Loucy (cell line): ENCODE measurements around the gene NCR2.

Experiments
- H2AFZ ChIP-seq: fragments of 200-600 bp; sonication (generic); 2 replicates; pipeline ENCODE4 v1.6.0; 2016; ENCODE audit warnings: antibody characterized with exemption, mild to moderate bottlenecking, low read length, moderate library complexity
- H3F3A ChIP-seq: fragments of 200-600 bp; 2 replicates; pipeline ENCODE4 v1.6.0; 2016; ENCODE audit warnings: antibody characterized with exemption, low read depth, mild to moderate bottlenecking
- H3K27me3 ChIP-seq: fragments of 200-600 bp; sonication (generic); 2 replicates; pipeline ENCODE4 v1.6.1; 2014; ENCODE audit warnings: low read length, mild to moderate bottlenecking; ENCODE audit not compliant: insufficient read depth, poor library complexity, severe bottlenecking
- H3K36me3 ChIP-seq: fragments of 200-600 bp; sonication (generic); 2 replicates; pipeline ENCODE4 v1.6.1; 2016; ENCODE audit warnings: low read length; ENCODE audit not compliant: insufficient read depth
- H3K4me1 ChIP-seq: fragments of 200-600 bp; sonication (generic); 2 replicates; pipeline ENCODE4 v1.5.1; 2014; ENCODE audit warnings: low read length, mild to moderate bottlenecking; ENCODE audit not compliant: insufficient read depth, poor library complexity, severe bottlenecking
- H3K4me2 ChIP-seq: fragments of 200-600 bp; sonication (generic); 2 replicates; pipeline ENCODE4 v1.6.0; 2014; ENCODE audit warnings: antibody characterized with exemption, low read length, low read depth, mild to moderate bottlenecking; ENCODE audit not compliant: poor library complexity, severe bottlenecking
- H3K4me3 ChIP-seq: fragments of 200-600 bp; sonication (generic); 2 replicates; pipeline ENCODE4 v1.5.1; 2014; ENCODE audit warnings: low read length, mild to moderate bottlenecking, mixed read lengths; ENCODE audit not compliant: poor library complexity, severe bottlenecking
- H3K79me2 ChIP-seq: fragments of 200-600 bp; sonication (generic); 2 replicates; pipeline ENCODE4 v1.6.1; 2014; ENCODE audit warnings: low read length; ENCODE audit not compliant: insufficient read depth
- H3K9ac ChIP-seq: fragments of 200-600 bp; sonication (generic); 2 replicates; pipeline ENCODE4 v1.6.0; 2014; ENCODE audit warnings: mild to moderate bottlenecking, low read depth, low read length, moderate library complexity; ENCODE audit not compliant: poor library complexity, severe bottlenecking
- H3K9me2 ChIP-seq: fragments of 200-600 bp; sonication (generic); replicated peaks from 2 replicates; pipeline ENCODE4 v1.6.1; 2016; ENCODE audit warnings: low read depth, low read length, mixed read lengths
- H3K9me3 ChIP-seq: fragments of 200-600 bp; sonication (generic); 2 replicates; pipeline ENCODE4 v1.6.1; 2014; ENCODE audit warnings: mild to moderate bottlenecking, antibody characterized with exemption, low read length, low read depth; ENCODE audit not compliant: insufficient read depth
- H4K20me1 ChIP-seq: fragments of 200-600 bp; sonication (generic); 2 replicates; pipeline ENCODE4 v1.6.0; 2014; ENCODE audit warnings: antibody characterized with exemption, low read length, mild to moderate bottlenecking; ENCODE audit not compliant: insufficient read depth, poor library complexity, severe bottlenecking
- CTCF ChIP-seq: fragments of 200-600 bp; sonication (generic); conservative IDR thresholded peaks from 2 replicates; pipeline ENCODE4 v1.5.1; 2014; ENCODE audit warnings: mild to moderate bottlenecking, antibody characterized with exemption, low read length
- EZH2phosphoT487 ChIP-seq: fragments of 200-600 bp; IDR thresholded peaks from 2 replicates; pipeline ENCODE4 v1.6.1; 2018; ENCODE audit warnings: antibody characterized with exemption, mild to moderate bottlenecking, moderate library complexity, borderline replicate concordance

The NCR2 gene

GRCh38 chr6:41306187-41306854, 29.1 kb upstream of the NCR2 start:
- Histone ChIP-seq H3K4me2 (no peak overlapping the region), H3K79me2 (no peaks in the 10 kb centered on the region), H3K4me1 (no peaks in the 10 kb centered on the region), H3K9me3 (no peaks in the 10 kb centered on the region), H3K36me3 (no peaks in the 10 kb centered on the region), H3K27me3 (peaks cover 4% of the 10 kb centered on the region), H2AFZ (no peak overlapping the region), H4K20me1 (no peaks in the 10 kb centered on the region), H3K9me2 (no peaks in the 10 kb centered on the region), H3F3A (no peaks in the 10 kb centered on the region), H3K4me3 (no peak overlapping the region), H3K9ac (no peak overlapping the region)
- TF ChIP-seq EZH2phosphoT487 (no peak), CTCF (peak; percentile 79)

- Histone ChIP-seq H3K4me1 (peaks cover 5% of the 10 kb centered on the region), H3K27me3 (peaks cover 21% of the 10 kb centered on the region), H2AFZ (no peak overlapping the region), H3K9me2 (no peaks in the 10 kb centered on the region), H3K9ac (no peak overlapping the region), H3F3A (no peaks in the 10 kb centered on the region), H3K9me3 (no peaks in the 10 kb centered on the region), H3K4me2 (no peak overlapping the region), H4K20me1 (no peaks in the 10 kb centered on the region), H3K36me3 (no peaks in the 10 kb centered on the region), H3K79me2 (no peaks in the 10 kb centered on the region), H3K4me3 (no peak overlapping the region)
- TF ChIP-seq CTCF, result no peak
- no peak for TF ChIP-seq EZH2phosphoT487
These were observed 20.2 kb upstream of the NCR2 start for GRCh38 chr6:41315203-41315602.

- H3F3A ChIP-seq, result no peaks in the 10 kb centered on the region
- TF ChIP-seq EZH2phosphoT487, result no peak
- TF ChIP-seq CTCF, result no peak
- no peak overlapping the region for H3K9ac ChIP-seq
- H3K9me2 ChIP-seq, result no peaks in the 10 kb centered on the region
- no peak overlapping the region for H2AFZ ChIP-seq
- no peak overlapping the region for H3K4me3 ChIP-seq
- H3K4me1 ChIP-seq, result peaks cover 5% of the 10 kb centered on the region
- no peaks in the 10 kb centered on the region for H3K79me2 ChIP-seq
- no peaks in the 10 kb centered on the region for H4K20me1 ChIP-seq
- no peak overlapping the region for H3K4me2 ChIP-seq
- peaks cover 21% of the 10 kb centered on the region for H3K27me3 ChIP-seq
- no peaks in the 10 kb centered on the region for H3K9me3 ChIP-seq
- H3K36me3 ChIP-seq, result no peaks in the 10 kb centered on the region
These were observed 19.3 kb upstream of the NCR2 start for GRCh38 chr6:41315943-41316620.
